Head of caudate nucleus (tissue), 42 donors: ENCODE results near the gene TWF2.

Experiments used
- DNase-seq, 42 donors: peaks; one replicate each; pipeline versions ENCODE4 v3.0.0 to v3.0.0-alpha.2; 2020 to 2021; ENCODE audit warnings: mixed read lengths in 7 of 42
- intact Hi-C: fragments of 100-400 bp; cut with DNase I; formaldehyde crosslinking; loops from one replicate; pipeline ENCODE4 v1.15.0; 2022

The TWF2 gene

DNA sequence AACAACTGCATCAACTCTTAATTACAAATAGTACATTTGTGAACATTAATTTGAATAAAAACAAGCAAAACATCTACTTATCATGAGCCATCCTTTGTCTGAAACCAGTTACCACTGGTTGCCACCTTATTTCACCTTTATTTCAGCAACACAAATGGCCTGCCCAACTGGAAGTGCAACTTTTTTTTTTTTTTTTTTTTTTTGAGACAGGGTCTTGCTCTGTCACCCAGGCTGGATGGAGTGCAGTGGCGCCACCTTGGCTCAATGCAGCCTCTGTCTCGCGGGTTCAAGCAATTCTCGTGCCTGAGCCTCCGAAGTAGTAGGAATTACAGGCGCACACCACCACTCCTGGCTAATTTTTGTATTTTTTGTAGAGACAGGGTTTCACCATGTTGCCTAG lies 26.4 kb upstream of the TWF2 start:
- DNase-seq, result peak in 1 of 42 donors; percentile 12
- intact Hi-C loops, result no loop called here

DNA sequence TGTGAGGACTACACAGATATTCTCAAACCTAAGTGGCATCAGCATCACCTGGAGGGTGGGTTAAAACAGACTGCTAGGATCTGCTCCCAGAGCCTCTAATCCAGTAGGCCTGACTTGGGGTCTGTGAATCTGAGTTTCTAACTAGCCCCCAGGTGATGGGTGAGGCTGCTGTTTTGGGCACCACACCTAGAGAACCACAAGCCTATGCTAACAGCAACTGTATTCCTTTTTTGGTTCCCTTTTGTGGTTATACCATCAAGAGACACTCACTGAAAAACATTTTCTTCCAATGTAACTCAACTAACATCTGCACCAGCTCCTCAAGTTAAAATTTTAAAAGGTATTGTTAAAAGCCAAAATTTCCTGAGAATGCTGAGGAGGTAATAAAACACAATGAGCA lies 23.5 kb upstream of the TWF2 start:
- intact Hi-C loops, result no loop called here
- DNase-seq, result no peak

DNA sequence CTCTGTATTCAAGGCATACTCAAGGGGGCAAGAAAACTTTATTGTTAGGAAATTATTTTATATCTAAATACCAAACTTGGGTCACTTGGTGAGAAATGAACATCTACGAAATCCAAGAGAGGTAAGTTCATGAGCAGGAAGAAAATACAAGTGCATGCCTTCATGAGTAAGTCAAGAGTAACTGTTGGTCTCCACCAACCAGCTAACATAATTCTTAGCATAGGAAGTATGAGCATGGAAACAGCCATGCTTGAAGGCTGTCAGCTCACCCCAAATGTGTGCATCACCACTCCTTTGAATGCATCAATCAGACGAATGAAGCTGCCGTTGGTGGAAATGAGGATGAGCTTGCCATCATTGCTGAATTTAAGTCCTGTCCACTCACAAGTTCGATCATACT lies 20.5 kb upstream of the TWF2 start:
- no peak for DNase-seq
- intact Hi-C loops, result no loop called here

DNA sequence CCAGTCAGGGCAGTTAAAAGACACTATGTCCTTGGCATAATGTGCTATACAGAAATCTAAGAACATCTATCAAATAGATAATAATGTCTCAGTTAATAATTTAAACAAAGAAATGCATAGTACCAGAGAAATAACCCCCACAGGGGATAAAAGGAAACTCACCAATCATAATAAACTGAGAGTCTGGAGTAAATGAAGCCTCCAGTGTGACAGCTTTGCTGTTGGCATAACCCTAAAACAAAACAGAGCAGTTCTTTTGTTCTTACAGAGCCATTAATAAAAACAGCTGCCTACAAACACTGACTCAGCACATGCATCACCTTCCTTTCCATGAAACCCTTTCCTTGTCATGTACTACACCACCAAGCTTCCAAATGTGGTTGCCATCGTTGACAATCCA lies 20.1 kb upstream of the TWF2 start:
- intact Hi-C loops, result no loop called here

DNA sequence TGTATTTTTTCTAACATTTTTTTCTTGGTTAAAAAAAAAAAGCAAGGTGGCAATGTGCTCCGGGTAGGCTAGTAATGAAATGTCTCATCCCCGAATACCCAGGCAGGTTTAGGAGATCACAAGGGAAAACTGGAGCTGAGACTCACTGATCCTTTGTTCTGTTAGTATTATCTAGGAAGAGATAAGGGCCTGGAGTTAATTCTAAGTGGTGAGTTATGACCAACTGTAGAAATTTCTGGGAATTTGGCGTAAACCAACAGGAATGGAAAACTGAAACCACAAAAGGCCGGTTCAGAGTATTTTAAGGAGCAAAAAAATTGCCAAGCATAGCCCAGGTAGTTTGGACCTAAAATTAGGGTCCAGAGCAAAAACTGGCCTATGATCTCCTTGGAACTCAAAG lies 19.0 kb upstream of the TWF2 start:
- intact Hi-C loops, result no loop called here
- no peak for DNase-seq

More for the DNA sequence above, 20.1 kb upstream of the TWF2 start:
- DNase-seq, result peak in 1 of 42 donors; percentile 15

DNA sequence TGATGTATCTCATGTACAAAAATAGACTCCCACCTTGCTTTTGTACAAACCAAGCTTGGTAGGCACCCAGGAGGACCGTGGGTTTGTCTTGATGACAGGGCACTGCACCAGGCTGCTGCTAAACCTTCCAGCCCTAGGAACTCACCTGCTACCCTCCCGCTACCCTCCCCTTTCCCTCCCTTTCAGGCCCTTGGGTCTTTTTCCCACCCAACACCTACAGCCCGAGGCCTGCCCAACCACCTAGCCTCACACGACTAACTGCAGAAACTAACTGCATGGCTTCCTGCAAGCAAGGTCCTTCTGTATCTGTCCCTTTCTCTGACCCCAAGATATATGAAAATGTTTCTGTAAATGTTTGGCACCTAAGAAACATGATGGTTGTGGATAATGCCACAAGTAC lies 17.7 kb upstream of the TWF2 start:
- intact Hi-C loops, result no loop called here
- DNase-seq, result no peak

DNA sequence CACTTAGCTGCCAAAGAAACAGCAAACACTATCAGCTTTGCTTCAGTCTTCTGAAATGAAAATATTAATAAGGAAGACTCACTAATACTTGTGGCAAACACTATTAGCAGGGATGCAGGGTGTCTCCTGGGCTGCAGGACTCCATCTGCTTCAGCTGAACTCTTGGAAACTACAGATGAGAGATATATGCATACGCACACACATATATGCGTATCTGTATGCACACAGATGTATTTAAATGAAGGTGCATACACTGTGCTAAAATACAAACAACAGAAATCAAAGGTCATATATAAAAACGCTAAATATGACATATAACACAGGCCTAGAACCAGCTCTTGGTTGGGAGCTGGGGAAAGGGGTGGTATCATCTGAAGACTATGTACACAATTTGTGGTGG lies 17.2 kb upstream of the TWF2 start:
- no peak for DNase-seq
- intact Hi-C loops, result no loop called here

DNA sequence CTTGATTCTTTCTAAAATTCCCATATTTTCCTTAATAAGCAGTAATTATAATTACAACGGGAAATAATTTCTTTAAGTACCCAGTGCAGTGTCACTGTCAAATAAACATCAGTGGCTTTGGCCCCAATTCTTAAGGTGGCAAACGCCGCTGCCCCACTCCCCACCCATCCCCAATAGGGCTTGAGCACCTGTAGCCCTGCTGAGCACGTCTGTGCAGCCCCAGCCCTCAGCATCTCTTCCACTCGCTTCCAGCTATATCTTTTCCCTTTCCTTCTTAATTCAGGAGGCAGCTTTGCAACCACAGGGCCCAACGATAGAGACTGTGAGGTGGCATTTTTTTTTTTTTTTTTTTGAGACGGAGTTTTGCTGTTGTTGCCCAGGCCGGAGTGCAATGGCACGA lies 15.7 kb upstream of the TWF2 start:
- intact Hi-C loops, result no loop called here
- DNase-seq, result peak in 2 of 42 donors; percentile 12 to 23

DNA sequence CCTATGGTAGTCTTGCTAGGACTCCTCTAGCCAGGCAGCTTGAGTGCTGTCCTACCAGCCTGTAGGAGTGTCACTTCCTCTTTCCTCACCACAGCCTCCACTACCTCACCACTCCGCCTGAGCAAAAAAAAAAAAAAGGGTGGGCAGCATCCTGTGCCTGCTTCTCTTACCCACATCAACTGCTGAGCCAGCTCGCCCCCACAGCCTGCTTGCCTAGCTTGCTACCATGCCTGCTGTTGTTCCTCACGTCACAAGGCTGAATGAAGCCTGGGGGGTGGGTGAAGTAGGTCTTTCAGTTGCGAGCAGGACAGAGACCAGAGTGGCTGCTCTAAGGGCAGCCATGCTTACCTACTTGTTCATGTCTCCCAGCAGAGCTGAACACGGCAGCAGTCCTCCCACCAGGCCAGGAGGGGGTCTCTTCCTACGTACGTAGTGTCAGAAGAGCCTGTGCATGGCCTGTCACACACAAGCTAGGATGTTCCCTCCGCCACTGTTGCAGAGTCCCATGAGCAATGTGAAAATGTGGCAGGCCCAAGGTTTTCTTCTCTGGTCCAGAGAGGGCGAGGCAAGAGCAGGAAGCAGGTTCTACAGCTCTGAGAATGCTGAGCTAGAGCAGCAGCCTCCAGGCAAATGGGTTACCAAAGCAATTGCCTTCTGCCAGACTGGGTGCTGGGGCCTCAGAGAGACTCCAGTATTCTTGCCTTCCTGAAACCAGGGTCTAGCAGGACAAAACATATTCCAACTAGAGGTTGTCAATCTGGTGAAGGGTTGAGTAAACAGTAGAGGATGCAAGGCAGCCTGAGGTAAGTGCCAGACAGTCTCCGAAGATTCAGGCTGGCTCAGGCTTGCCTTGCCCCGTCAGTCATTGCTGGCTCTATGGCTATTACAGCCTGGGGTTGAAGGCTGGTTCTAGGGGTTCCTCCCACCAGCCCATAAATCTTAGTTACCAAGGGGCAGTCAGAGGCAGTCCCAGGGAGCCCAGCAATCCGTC lies 14.7 kb upstream of the TWF2 start:
- intact Hi-C loops, result no loop called here
- peak in 41 of 42 donors; percentile 52 to 90 (median 76) for DNase-seq

DNA sequence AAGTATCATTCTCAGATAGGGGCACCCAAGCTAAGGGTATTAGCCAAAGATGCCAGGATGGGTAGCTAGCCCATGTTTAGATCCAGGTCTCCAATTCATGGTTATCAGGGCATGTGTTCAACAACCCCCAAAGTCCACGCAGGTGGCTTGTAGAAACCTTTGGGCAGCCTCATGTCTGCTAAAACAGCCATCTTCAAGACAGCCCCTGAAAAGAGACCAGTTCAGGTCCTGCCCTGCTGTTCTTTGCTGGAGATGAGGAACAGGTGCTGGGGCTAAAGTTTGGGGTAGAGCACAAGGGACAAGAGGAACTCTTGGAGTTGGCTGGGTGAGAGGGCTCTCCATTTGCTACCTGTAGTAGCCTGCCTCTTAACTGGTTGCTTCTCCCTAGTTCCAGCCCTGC lies 11.2 kb upstream of the TWF2 start:
- peak in 2 of 42 donors; percentile 15 to 18 for DNase-seq
- intact Hi-C loops, result no loop called here

DNA sequence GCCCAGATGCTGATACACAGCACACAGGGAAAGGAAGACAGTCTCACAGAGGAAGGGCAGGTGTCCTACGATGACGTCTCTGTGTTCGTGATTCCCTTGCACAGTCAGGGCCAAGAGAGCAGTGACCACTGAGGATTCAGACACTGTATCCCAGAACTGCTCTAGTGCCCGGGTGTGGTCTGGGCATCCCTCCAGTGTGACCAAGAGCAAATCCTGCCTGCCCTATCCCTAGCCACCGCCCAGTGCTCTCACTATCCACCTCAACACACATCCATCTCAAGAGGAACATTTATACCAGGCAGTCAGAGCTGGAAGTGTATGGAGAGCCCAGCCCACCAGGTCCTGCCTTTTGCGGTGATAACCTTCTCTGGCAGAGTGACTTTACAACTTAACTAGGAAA lies 10.7 kb upstream of the TWF2 start:
- intact Hi-C loops, result no loop called here
- peak in 2 of 42 donors; percentile 15 to 20 for DNase-seq

DNA sequence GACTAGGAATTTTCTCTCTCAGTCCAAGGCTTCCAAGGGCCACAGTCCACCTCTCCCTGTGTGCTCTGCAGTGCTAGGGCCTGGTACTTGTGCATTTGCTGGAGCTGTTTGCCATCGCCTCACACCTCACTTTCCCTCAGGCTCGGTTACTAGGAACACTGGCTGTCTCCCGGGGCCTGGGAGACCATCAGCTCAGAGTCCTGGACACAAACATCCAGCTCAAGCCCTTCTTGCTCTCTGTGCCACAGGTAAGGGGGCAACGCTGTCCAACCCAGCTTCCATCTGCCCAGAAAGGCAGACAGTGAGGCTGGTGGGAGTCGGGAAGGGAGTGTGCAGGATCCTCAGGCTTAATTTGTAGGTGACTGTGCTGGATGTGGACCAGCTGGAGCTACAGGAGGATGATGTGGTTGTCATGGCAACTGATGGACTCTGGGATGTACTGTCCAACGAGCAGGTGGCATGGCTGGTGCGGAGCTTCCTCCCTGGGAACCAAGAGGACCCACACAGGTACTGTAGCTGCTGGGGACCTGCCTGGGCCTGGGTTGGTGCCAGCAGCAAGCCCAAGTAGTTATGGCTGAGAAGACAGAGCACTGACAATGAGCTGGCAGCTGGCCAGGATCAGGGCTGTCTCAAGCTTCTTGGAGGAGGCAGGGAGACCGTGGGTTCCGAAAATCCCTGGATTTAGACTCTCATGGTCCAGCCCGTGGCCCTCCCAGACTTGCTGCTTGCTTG lies 10.0 kb upstream of the TWF2 start:
- intact Hi-C loops, result no loop called here
- peak in 17 of 42 donors; percentile 27 to 70 (median 50) for DNase-seq

DNA sequence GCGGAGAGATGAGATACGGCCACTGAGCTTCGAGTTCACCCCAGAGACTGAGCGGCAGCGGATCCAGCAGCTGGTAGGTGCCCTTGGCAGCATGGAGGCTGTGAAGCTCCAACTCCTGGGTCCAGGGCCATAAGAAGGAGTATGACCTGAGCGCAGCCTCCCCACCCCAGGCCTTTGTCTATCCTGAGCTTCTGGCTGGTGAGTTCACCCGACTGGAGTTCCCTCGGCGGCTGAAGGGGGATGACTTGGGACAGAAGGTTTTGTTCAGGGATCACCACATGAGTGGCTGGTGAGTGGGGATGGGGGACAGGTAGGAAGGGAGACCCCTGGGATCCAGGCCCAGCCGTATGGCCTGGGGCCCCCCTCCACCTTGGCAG lies 9.2 kb upstream of the TWF2 start:
- DNase-seq, result peak in 3 of 42 donors; percentile 11 to 27 (median 26)
- intact Hi-C loops, result no loop called here

DNA sequence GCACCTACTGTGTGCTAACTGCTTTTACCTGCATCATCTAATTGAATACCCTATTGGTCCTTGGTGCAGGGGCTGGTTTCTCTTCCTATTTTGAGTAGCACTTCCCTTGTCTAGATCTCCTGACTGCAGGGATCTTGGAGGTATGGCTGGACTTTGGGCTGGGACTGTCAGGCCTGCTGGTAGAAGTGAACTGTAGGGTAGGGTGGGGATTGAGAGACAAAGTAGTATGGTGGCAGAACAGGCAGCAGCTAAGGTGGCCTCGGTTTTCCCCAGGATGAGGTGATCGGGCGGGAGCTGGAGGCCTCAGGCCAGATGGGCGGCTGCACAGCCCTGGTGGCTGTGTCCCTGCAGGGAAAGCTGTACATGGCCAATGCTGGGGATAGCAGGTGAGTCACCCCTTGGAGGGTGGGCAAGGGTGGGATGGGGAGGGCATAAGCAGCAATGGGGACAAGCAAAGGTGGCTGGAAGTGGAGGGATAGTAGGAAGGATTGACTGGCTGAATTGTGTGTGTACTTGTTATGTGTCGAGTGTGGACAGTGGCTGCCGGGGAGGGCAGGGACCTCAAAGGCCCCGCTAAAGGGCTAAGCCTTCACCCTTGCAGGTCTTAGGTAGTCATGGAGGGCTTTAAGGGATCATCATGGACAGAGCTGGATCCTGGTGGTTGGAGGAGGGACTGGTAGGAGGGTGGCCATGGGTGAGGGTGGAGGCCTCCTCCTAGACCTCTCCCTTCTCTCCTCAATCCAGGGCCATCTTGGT lies 8.6 kb upstream of the TWF2 start:
- intact Hi-C loops, result no loop called here
- peak in 3 of 42 donors; percentile 8 to 26 (median 14) for DNase-seq

DNA sequence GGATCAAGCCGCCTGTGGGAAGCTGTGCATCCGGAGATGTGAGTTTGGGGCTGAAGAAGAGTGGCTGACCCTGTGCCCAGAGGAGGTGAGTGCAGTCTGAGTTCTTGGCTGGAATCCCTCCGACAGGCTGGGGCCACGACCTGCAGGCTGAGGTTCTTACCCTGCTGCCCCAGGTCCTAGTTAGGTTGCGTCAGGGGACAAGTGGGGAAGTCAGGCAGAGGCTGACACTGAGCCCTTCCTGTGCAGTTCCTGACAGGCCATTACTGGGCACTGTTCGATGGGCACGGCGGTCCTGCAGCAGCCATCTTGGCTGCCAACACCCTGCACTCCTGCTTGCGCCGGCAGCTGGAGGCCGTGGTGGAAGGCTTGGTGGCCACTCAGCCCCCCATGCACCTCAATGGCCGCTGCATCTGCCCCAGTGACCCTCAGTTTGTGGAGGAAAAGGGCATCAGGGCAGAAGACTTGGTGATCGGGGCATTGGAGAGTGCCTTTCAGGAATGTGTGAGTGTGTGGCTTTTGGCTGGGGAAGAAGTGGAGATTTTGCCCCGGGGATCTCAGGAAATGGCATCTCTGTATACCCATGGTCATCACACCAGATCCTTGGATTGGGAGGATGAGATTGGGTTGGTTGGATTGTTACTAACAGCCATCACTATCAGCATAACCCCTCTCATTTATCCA lies 7.9 kb upstream of the TWF2 start:
- intact Hi-C loops, result no loop called here
- peak in 5 of 42 donors; percentile 19 to 44 (median 33) for DNase-seq

DNA sequence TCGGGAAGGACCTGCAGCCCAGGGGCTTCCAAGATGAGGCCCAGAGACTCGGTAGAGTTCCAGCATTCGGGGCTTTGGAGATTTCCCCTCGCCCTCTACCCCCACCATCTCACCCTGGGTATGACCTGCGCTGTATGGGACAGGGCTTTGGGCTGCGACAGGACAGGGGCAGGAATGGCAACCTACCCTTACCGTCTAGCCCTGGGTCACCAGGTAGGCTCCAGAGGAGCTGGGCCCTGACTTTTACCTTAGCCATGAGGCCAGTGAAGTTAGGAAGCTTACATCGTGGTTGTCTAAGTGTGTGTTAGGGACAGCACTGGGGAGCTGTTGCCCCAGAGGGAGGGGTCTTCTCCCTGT lies 7.3 kb upstream of the TWF2 start:
- no peak for DNase-seq
- intact Hi-C loops, result no loop called here

DNA sequence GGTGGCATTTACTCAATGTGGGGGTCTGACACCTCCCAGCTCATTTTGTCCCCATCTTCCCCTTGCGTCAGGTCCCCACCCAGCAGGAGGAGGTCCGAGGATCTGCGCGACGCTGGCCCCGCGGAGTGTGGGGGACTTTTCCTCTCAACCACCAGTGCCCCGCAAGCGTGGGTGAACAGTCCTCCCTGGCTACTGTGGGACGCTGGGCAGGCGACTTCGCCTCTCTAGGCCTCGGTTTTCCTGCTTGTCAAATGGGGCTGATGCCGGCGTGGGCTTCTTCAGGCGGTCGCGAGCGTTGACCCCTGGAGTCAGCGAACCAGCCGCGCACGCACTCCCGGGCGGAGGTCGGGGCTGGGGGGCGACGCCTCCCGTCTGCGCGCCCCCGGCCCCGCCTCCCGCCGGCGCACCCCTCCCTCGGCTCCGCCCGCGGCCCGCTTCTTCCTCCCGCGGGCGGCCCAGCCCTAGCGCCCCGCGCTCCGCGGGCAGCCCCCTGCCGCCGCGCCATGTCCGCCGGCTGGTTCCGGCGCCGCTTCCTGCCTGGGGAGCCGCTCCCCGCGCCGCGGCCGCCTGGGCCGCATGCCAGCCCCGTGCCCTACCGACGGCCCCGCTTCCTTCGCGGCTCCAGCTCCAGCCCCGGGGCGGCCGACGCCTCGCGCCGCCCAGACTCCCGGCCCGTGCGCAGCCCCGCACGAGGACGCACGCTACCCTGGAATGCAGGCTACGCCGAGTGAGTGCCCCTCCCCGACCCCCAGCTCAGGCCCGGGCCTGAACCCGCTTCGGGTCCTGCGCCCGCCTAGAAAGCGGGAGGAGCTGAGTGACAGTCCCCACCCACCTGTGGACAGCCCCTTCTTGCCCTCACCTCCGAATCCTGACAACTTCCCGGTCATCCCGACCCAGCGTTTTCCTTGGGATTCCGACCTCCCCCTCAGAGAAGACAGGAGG lies 6.6 kb upstream of the TWF2 start, which contains the start of gene PPM1M:
Gene PPM1M (plus strand): TSS at position 438 of the 942 bp plus-strand sequence. CDS start 66 bp downstream, at position 504.
- DNase-seq, result peak in 17 of 42 donors; percentile 17 to 62 (median 37)
- intact Hi-C loops, result no loop called here
